ENCODE measurements around the gene AUTS2.

DNA sequence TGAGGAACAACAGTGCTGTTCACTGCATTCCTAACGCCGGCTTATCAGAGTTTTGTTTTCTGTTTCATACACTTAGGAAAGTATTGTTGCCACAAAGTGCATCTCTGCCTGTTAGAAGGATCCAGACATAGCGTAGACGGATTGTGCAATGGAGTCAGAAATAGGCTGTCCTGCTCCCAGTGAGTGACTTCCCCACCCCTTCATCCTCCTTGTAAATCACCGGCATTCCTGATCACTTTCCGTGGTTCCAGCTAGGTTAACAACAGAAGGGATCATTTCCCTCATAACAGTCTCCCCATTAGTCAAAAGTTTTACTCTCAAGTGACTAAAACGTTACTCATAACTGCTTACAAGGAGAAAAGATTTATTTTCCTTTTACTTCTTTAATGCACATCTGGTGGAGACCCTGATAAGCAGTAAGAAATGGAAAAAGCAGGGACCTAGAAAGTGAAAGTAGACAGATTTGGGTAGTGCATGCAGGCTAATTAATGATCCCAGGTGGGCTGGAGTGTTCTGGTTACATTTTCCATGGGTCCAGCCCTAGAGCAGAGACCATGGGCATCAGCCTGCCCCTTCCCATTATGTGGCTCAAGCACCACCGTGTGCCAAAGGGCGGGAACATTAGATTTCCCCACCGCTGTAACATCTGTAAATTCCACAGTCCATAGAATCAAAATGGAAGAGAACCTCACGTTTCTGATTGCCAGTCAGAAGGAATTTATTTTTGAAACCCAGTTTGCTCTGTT, 1138.6 kb downstream of the AUTS2 start:
- TF ChIP-seq, protein P1, sequence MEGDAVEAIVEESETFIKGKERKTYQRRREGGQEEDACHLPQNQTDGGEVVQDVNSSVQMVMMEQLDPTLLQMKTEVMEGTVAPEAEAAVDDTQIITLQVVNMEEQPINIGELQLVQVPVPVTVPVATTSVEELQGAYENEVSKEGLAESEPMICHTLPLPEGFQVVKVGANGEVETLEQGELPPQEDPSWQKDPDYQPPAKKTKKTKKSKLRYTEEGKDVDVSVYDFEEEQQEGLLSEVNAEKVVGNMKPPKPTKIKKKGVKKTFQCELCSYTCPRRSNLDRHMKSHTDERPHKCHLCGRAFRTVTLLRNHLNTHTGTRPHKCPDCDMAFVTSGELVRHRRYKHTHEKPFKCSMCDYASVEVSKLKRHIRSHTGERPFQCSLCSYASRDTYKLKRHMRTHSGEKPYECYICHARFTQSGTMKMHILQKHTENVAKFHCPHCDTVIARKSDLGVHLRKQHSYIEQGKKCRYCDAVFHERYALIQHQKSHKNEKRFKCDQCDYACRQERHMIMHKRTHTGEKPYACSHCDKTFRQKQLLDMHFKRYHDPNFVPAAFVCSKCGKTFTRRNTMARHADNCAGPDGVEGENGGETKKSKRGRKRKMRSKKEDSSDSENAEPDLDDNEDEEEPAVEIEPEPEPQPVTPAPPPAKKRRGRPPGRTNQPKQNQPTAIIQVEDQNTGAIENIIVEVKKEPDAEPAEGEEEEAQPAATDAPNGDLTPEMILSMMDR (IDR thresholded peaks at IDR 0.05): no peak
- no peak for TF ChIP-seq POLR2A (IDR thresholded peaks at IDR 0.05)
